ENCODE measurements around the gene ATP5PF. TPM values are rescaled to one million over a fixed set of nuclear protein-coding genes. Genes with fewer than 3 reads are reported as not detected.

The ATP5PF gene
- polyA plus RNA-seq, 3 donors, result 124 to 360 (median 340) TPM

DNA sequence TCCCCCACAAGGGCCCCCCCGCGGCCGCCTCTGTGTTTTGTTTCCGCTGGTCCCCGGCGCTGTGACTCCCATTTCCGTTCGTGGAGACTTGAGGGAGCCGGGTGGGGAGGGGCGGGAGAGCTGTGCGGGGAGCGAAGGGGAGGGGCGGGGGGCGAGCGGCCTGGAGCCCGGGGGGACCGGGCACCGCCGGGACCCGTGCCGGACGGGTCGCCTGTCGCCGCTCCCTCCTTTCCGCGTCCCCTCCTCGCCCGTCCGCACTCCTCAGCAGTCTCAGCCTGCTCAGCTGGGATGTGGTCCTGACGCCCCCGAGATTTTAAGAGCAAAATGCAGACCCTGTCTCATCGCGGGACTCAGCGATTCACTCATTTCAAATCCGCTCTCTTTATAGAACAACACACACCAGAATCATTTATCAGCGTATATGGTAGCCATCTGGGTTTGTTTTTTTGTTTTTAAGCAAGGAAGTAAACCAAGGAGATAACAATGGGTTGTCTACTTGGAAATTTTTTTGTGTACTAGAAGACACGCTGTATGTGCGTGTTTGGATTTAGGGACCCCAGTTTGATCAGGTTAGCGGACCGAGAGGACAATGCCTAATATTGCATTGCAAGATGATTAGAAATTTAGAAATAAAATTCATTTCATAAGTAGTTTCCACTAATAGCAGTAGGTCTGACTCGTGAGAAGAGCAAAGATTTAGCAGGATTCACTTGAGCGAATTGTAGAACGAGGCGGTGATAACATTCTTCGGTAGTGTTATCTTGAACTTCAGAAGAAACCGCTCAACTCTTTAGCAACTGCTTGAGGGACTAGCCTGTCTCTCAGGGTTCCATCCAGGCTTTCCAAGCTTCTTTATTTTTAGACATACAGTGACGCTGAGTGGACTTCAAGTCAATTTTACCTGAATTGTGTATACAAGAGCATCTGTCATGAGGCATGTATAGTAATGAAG lies 1.2 kb upstream of the ATP5PF start:
- Histone ChIP-seq H4K20me1 (ENCODE audit: insufficient read depth, low read length) (peaks cover 33% of the 10 kb centered on the region), H3K36me3 (replicated peaks in 1 of 2; ENCODE audit: control insufficient read depth in 1 of 2, insufficient read depth in 2 of 2, low read length in 2 of 2) (peaks cover 0 to 18% of the 10 kb centered on the region in 2 donors), H3K9ac (ENCODE audit: insufficient read depth, low read length, poor library complexity, severe bottlenecking) (peak overlapping the region; percentile 90), H3K9me3 (replicated peaks in 1 of 2; ENCODE audit: control insufficient read depth in 1 of 2, insufficient read depth in 1 of 2, low read length in 2 of 2) (no peaks in the 10 kb centered on the region), H3K27ac (ENCODE audit: low read depth in 1 of 2, low read length in 2 of 2) (peak overlapping the region; percentile 96 to 99), H3K79me2 (ENCODE audit: insufficient read depth, low read length) (peaks cover 98% of the 10 kb centered on the region), H3K27me3 (ENCODE audit: control insufficient read depth in 2 of 2, insufficient read depth in 2 of 2, low read length in 2 of 2) (no peaks in the 10 kb centered on the region), H3K4me3 (replicated peaks in 1 of 3; ENCODE audit: low read depth in 2 of 3, low read length in 3 of 3) (peak overlapping the region; percentile 65 to 93 (median 77)), H3K4me2 (replicated peaks; ENCODE audit: extremely low read depth, low read length, poor library complexity, severe bottlenecking) (peak overlapping the region; percentile 93), H2AFZ (ENCODE audit: insufficient read depth, low read depth, low read length, poor library complexity, severe bottlenecking) (peak overlapping the region; percentile 96), H3K4me1 (ENCODE audit: control insufficient read depth in 1 of 2, insufficient read depth in 2 of 2, low read length in 2 of 2) (peaks cover 20 to 33% of the 10 kb centered on the region in 2 donors)
- Mint-ChIP-seq H3K9me3 (no peaks in the 10 kb centered on the region), H3K27ac (peak overlapping the region; percentile 43 to 100 (median 94)), H3K36me3 (peaks cover 2 to 12% of the 10 kb centered on the region in 2 donors), H3K27me3 (ENCODE audit: low read depth in 3 of 3) (no peaks in the 10 kb centered on the region), H3K4me1 (peaks cover 35% of the 10 kb centered on the region), H3K4me3 (peak overlapping the region; percentile 94 to 95)
- DNase-seq, result peak; percentile 42 to 70 (median 54)
- intact Hi-C loops (cut with micrococcal nuclease), result loop anchor here (5.0 to 10.0 kb wide), 2 partner anchors 129 to 281 kb away; partner anchors contain the start of gene MRPL39 (in 1 of the 2)
- 0% methylated on average over 34 of the region's 48 CpGs for WGBS (ENCODE audit: insufficient coverage)
- TF ChIP-seq, protein P1, sequence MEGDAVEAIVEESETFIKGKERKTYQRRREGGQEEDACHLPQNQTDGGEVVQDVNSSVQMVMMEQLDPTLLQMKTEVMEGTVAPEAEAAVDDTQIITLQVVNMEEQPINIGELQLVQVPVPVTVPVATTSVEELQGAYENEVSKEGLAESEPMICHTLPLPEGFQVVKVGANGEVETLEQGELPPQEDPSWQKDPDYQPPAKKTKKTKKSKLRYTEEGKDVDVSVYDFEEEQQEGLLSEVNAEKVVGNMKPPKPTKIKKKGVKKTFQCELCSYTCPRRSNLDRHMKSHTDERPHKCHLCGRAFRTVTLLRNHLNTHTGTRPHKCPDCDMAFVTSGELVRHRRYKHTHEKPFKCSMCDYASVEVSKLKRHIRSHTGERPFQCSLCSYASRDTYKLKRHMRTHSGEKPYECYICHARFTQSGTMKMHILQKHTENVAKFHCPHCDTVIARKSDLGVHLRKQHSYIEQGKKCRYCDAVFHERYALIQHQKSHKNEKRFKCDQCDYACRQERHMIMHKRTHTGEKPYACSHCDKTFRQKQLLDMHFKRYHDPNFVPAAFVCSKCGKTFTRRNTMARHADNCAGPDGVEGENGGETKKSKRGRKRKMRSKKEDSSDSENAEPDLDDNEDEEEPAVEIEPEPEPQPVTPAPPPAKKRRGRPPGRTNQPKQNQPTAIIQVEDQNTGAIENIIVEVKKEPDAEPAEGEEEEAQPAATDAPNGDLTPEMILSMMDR (IDR thresholded peaks at IDR 0.05), result no peak

- DNase-seq, result no peak
- peaks cover 8 to 23% of the 10 kb centered on the region in 2 donors for H3K36me3 Mint-ChIP-seq
- TF ChIP-seq, protein P1 (IDR thresholded peaks at IDR 0.05), result no peak
- peak overlapping the region; percentile 100 for H3K27ac Mint-ChIP-seq
- Histone ChIP-seq H3K27me3 (ENCODE audit: control insufficient read depth in 2 of 2, insufficient read depth in 2 of 2, low read length in 2 of 2) (no peaks in the 10 kb centered on the region), H3K9me3 (replicated peaks in 1 of 2; ENCODE audit: control insufficient read depth in 1 of 2, insufficient read depth in 1 of 2, low read length in 2 of 2) (no peaks in the 10 kb centered on the region), H3K79me2 (ENCODE audit: insufficient read depth, low read length) (peaks cover 97% of the 10 kb centered on the region), H3K4me1 (ENCODE audit: control insufficient read depth in 1 of 2, insufficient read depth in 2 of 2, low read length in 2 of 2) (peaks cover 20 to 33% of the 10 kb centered on the region in 2 donors), H3K4me2 (replicated peaks; ENCODE audit: extremely low read depth, low read length, poor library complexity, severe bottlenecking) (peak overlapping the region; percentile 93), H3K4me3 (replicated peaks in 1 of 3; ENCODE audit: low read depth in 2 of 3, low read length in 3 of 3) (peak overlapping the region; percentile 65 to 93 (median 77)), H3K27ac (ENCODE audit: low read depth in 1 of 2, low read length in 2 of 2) (peak overlapping the region; percentile 96 to 99), H4K20me1 (ENCODE audit: insufficient read depth, low read length) (peaks cover 36% of the 10 kb centered on the region), H3K36me3 (replicated peaks in 1 of 2; ENCODE audit: control insufficient read depth in 1 of 2, insufficient read depth in 2 of 2, low read length in 2 of 2) (peaks cover 5 to 19% of the 10 kb centered on the region in 2 donors), H3K9ac (ENCODE audit: insufficient read depth, low read length, poor library complexity, severe bottlenecking) (peak overlapping the region; percentile 90), H2AFZ (ENCODE audit: insufficient read depth, low read depth, low read length, poor library complexity, severe bottlenecking) (peak overlapping the region; percentile 96)
- H3K4me1 Mint-ChIP-seq, result peaks cover 35% of the 10 kb centered on the region
- H3K9me3 Mint-ChIP-seq, result no peaks in the 10 kb centered on the region
- intact Hi-C loops (cut with micrococcal nuclease), result loop anchor here in 1 of 2 donors (10.0 kb wide), 1 partner anchor 280 kb away; no protein-coding TSS in a partner anchor
- WGBS (ENCODE audit: insufficient coverage), result 0% methylated on average over 10 of the region's 10 CpGs
- H3K4me3 Mint-ChIP-seq, result peak overlapping the region; percentile 94 to 100
- H3K27me3 Mint-ChIP-seq (ENCODE audit: low read depth in 3 of 3), result no peaks in the 10 kb centered on the region
Observed at GRCh38 chr21:25734654-25734903, 125 bp downstream of the ATP5PF start.

All from CD14-positive monocyte (primary cell).